UCSD-AML1 (cell line): Measurements from ENCODE around the gene TRABD2B.

ENCODE experiments used
- DNase-seq: peaks from one replicate; lab custom pipeline; 2025; ENCODE audit not compliant: unreplicated experiment; lab: John Stamatoyannopoulos, UW

Gene TRABD2B

GRCh38 chr1:47834326-47834725 is 162.9 kb downstream of the TRABD2B start:
- DNase-seq = no peak

- no peak for DNase-seq
These were observed 166.4 kb downstream of the TRABD2B start for GRCh38 chr1:47830641-47831333.

- DNase-seq = no peak
These were observed 167.2 kb downstream of the TRABD2B start for GRCh38 chr1:47830021-47830420.

- DNase-seq = no peak
These were observed 168.2 kb downstream of the TRABD2B start for GRCh38 chr1:47828978-47829377.

GRCh38 chr1:47827109-47827508 is 170.1 kb downstream of the TRABD2B start:
- no peak for DNase-seq

GRCh38 chr1:47824716-47825115 is 172.5 kb downstream of the TRABD2B start:
- no peak for DNase-seq

- no peak for DNase-seq
These were observed 172.9 kb downstream of the TRABD2B start for GRCh38 chr1:47824297-47824696.

- no peak for DNase-seq
These were observed 174.0 kb downstream of the TRABD2B start for GRCh38 chr1:47823040-47823808.

- DNase-seq = no peak
These were observed 175.4 kb downstream of the TRABD2B start for GRCh38 chr1:47821760-47822159.

GRCh38 chr1:47819574-47819888 is 177.7 kb downstream of the TRABD2B start:
- DNase-seq = no peak

- no peak for DNase-seq
These were observed 178.3 kb downstream of the TRABD2B start for GRCh38 chr1:47818682-47819573.

GRCh38 chr1:47817861-47818260 is 179.3 kb downstream of the TRABD2B start:
- DNase-seq = no peak

- DNase-seq = no peak
These were observed 180.7 kb downstream of the TRABD2B start for GRCh38 chr1:47816325-47817071.

GRCh38 chr1:47814612-47815395 is 182.4 kb downstream of the TRABD2B start:
- no peak for DNase-seq

GRCh38 chr1:47813970-47814369 is 183.2 kb downstream of the TRABD2B start:
- no peak for DNase-seq

GRCh38 chr1:47812904-47813514 is 184.2 kb downstream of the TRABD2B start:
- no peak for DNase-seq

GRCh38 chr1:47810964-47811682 is 186.1 kb downstream of the TRABD2B start:
- no peak for DNase-seq

GRCh38 chr1:47809301-47810084 is 187.7 kb downstream of the TRABD2B start:
- DNase-seq = no peak
